HG03039 (cell line): ENCODE data around the gene ANKMY1.

Experiments
- ATAC-seq: cut with Tn5 transposase; IDR thresholded peaks from one replicate; pipeline ENCODE4 v1.9.1; 2021; ENCODE audit warnings: mild to moderate bottlenecking, moderate library complexity; ENCODE audit not compliant: unreplicated experiment

The ANKMY1 gene, protein sequence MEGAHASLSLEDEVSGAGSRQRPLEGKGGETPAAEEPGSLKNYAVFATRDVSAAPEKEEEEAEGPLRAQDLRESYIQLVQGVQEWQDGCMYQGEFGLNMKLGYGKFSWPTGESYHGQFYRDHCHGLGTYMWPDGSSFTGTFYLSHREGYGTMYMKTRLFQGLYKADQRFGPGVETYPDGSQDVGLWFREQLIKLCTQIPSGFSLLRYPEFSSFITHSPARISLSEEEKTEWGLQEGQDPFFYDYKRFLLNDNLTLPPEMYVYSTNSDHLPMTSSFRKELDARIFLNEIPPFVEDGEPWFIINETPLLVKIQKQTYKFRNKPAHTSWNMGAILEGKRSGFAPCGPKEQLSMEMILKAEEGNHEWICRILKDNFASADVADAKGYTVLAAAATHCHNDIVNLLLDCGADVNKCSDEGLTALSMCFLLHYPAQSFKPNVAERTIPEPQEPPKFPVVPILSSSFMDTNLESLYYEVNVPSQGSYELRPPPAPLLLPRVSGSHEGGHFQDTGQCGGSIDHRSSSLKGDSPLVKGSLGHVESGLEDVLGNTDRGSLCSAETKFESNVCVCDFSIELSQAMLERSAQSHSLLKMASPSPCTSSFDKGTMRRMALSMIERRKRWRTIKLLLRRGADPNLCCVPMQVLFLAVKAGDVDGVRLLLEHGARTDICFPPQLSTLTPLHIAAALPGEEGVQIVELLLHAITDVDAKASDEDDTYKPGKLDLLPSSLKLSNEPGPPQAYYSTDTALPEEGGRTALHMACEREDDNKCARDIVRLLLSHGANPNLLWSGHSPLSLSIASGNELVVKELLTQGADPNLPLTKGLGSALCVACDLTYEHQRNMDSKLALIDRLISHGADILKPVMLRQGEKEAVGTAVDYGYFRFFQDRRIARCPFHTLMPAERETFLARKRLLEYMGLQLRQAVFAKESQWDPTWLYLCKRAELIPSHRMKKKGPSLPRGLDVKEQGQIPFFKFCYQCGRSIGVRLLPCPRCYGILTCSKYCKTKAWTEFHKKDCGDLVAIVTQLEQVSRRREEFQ

GRCh38 chr2:240557808-240558207 is at the start of gene ANKMY1:
ANKMY1 (minus strand) TSS chr2:240557988; CDS start chr2:240557335, 653 bp downstream.
- ATAC-seq: no peak

DNA sequence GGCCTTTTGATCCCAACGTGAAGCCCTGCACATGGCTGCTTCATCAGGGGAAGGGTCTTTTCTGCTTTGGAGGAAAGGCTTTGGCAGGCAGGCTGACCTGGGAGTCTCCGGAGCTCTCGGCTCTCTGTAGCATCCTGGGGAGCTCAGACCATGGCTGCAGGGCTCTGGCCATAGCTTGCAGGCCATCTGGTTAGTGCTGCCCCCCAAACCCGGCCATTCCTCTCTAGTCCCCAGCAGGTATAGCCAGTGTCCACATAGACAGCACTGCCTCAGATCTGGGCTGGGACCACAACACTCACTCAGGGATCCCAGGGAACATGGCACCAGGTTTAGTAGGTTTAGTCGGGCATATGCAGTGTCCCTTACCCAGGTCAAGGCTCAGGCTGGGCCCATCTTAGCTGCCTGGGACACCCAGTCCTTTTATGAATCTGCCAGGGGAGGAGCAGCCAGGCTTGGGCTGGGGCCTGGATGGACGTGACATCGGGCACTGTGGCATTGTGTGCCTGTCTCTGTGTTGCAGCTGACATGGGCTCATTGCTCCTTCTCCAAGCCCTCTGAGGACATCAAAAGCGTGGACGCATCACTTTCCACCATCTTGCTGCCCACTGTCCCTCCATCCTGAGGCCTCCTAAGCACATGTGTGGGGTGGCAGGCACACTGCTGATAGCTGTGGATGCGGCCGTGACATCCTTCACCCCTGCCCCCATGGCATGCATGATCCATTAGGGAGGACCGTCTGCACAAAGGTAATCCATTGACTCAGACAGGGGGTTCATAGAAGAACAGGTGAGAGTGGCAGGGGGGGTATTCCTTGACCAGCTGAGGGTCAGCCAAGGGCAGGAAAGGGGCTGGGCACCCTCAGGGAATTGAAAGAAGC is 48.3 kb upstream of the ANKMY1 start:
- ATAC-seq: no peak

DNA sequence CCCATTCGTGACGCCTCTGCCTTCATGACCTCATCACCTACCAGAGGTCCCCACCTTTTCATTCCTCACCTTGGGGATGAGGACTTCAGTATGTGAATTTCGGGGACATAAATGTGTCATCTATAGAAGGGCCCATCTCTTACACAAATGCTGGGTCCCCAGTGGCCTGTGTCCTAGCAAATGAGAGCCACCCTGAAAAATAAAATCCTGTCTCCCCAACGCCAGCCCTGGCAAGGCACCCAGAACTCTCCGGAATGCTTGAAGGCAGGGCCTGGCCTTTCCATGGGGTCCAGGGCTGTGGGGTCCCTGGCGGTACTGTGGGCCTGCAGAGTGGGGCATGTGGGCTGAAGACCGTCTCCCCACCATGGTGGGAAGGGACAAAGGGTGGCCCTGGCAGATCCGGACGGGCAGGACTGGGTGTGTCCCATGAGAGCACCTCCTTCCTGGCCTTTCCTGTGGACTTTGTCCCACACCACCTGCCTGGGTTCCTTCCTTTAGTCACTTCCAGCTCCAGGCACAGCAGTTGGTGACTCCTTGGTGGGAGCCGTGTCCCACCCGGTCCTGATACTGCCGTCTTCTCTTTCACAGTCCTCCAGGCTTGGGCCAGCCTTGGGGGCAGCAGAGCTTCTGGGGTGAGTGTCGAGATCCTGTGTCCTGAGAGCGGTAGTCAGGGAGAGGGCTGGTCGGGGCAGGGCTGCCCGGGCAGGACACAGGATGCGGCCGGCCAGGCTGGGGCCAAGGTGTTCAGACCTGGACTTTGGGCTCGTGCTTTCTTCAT is 47.3 kb upstream of the ANKMY1 start:
- no peak for ATAC-seq

DNA sequence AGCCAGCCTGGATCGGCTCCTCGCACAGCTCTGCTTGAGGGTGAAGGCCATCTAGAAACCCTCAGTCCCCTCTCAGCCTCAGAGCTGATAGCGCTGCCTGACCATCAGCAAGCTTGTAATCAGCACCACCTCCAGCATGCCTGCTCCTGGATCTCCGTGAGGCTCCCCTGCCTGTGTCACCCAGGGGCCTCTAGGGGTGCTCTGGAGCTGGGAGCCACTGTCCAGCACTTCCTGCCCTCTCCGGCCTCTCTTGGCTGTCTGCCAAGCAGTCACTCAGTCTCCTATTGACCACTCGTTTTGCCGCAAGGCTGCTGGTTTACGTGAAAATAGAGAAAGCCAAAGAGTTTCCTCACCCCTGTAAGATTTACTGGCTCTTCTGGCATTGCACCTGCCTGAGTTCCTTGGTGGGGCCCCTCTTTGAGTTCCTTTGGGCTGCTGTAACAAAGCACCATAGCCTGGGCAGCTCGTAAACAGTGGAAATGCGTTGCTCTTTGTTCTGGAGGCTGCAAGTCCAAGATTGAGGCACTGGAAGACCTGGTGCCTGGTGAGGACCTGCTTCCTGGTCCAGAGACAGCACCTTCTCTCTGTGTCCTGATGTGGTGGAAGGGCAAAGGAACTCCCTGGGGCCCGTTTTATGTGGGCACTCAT is 46.6 kb upstream of the ANKMY1 start:
- no peak for ATAC-seq

- ATAC-seq: no peak
Observed at GRCh38 chr2:240603846-240604245, 46.1 kb upstream of the ANKMY1 start.

- no peak for ATAC-seq
Observed at GRCh38 chr2:240603081-240603835, 45.5 kb upstream of the ANKMY1 start.

- no peak for ATAC-seq
Observed at GRCh38 chr2:240602266-240603050, 44.7 kb upstream of the ANKMY1 start.

- ATAC-seq: no peak
Observed at GRCh38 chr2:240601831-240602160, 44.0 kb upstream of the ANKMY1 start.

GRCh38 chr2:240601061-240601830 is 43.5 kb upstream of the ANKMY1 start:
- no peak for ATAC-seq

GRCh38 chr2:240600451-240600961 is 42.7 kb upstream of the ANKMY1 start:
- no peak for ATAC-seq

GRCh38 chr2:240599141-240599583 is 41.4 kb upstream of the ANKMY1 start:
- no peak for ATAC-seq

GRCh38 chr2:240598311-240598911 is 40.6 kb upstream of the ANKMY1 start:
- no peak for ATAC-seq

DNA sequence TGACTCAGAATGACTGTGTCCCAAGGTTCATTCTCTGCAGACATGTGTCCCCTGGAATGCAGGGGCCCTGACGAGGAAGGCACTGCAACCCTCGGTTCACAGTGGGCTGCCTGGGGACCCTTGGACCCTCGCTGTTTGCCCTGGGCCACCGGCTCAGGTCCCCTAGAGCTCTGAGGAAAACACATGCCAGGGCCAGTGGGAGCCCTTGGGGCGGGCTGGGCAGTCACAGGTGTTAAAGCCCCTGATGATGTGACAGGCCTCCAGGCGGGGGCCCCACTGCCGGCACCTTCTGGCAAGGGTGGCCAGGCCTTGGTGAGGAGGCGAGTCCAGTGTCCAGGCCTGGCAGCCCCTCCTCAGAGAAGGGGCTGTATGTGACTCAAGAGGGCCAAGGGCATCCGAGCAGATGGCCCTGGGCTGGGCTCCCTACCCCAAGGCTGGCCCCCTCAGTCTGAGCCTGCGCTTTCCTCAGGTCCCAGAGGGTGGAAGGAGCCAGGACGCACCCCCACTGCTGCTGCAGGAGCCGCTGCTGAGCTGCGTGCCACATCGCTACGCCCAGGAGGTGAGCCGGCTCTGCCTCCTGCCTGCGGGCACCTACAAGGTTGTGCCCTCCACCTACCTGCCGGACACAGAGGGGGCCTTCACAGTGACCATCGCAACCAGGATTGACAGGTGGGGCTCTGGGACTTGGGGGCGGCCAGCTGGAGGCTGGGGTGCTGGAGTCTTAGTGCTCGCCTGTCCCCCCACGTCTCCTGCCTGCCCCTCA is 39.8 kb upstream of the ANKMY1 start:
- no peak for ATAC-seq

DNA sequence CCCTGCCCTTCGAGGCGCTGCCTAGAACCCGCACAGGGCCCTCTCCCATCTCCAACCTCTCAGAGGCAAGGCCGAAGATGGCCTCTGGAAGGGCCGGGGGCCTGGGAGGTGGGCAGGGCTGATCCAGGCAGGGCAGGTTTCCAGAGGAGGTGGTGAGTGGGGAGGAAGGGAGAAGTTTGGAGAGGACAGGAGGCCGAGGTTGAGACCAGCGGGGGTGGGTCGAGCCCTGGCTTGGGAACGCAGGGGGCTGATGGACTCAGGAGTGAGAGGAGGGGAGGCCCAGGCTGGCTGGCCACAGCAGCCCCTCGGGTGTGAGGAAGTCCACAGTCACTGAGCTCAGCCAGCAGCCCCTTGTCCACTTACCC is 39.2 kb upstream of the ANKMY1 start:
- ATAC-seq: no peak

GRCh38 chr2:240596491-240596931 is 38.7 kb upstream of the ANKMY1 start:
- ATAC-seq: no peak

GRCh38 chr2:240596080-240596460 is 38.3 kb upstream of the ANKMY1 start:
- no peak for ATAC-seq
